G401 (cell line): ENCODE data around the gene C1QTNF3. TPM values are rescaled to one million over a fixed set of nuclear protein-coding genes. Genes with fewer than 3 reads are reported as not detected.
"Not testable (repeated sequence)": the region's sequence is repeated elsewhere in the genome, so short reads cannot be mapped to it uniquely, and the experiment has no call there.

Experiments
- DNase-seq: peaks from one replicate; pipeline ENCODE4 v3.0.0-alpha.2; 2015; ENCODE audit warnings: low spot score
- in situ Hi-C: cut with HindIII; loops from 2 replicates; pipeline ENCODE4 v1.10.0; 2016; ENCODE audit warnings: low sequenced_read_pairs, mixed read lengths
- total RNA-seq: library from RNA; depleted of rRNA; stranded (reverse); fragments of >200 nt; shearing (Covaris generic); gene quantifications from 2 replicates; pipeline ENCODE4 v1.2.3, GENCODE V29; 2014; rRNA removed

Gene C1QTNF3, protein sequence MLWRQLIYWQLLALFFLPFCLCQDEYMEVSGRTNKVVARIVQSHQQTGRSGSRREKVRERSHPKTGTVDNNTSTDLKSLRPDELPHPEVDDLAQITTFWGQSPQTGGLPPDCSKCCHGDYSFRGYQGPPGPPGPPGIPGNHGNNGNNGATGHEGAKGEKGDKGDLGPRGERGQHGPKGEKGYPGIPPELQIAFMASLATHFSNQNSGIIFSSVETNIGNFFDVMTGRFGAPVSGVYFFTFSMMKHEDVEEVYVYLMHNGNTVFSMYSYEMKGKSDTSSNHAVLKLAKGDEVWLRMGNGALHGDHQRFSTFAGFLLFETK
- 0.07 TPM in 1 of 2 replicates, not detected in the other for total RNA-seq

DNA sequence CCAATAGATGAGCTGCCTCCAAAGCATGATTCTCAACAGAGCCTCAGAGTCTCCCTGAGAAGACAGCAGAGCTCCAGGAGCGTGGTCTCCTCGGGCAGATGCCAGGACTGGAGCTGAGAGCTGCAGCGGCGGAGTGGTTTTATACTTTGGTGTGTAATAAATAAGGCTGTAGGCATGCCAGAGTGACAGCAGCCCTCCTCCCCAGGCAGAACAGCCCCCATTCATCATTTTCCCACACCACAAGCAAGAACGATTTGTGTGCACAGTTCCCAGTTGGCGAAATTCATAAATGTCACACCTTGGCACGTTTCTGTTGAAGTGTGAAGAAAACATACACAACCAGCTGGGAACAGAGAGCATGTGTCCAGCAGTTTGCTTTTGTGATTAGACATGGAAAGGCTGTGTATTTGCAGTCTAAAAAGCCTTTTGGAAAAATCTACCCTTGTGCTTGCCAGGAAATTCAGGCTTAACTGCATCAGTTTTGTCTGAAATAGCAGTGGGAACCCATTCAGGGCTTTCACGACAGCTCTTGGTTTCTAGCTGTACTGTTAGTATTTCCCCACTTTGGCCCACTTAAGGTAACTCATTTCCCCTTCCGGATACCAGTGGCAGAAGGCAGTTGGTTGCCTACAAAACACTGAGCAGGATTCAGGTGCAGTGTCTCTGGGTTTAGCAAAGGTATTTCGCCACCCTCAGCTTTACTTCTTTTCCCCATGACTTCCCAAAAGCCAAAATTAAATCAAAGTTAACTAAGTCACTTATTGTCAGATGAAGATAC lies at the start of gene C1QTNF3:
Gene C1QTNF3 (minus strand): TSS at position 115 of the 778 bp plus-strand sequence. CDS start 88 bp downstream, at position 27.
- DNase-seq = peak; percentile 31
- in situ Hi-C loops = no loop called here

DNA sequence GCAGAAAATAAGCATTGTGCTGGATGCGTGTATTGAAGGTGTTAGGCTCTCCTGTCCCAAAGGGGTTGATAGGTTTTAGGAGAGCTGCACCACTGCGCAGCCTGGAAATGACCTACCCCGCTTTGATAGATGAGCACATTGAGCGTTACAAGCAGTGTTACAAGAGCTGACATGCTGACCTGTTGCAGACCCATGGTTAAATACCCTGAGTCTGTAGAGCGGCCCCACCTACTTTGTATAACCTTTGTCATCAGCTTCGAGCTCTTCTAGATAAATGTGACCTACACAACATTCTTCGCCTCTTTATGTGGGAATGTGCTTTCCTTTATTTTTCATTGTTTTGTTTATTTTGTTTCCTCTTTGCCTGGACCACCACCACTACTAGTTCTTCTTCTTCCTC lies 48.0 kb upstream of the C1QTNF3 start:
- in situ Hi-C loops = not testable (repeated sequence)

DNA sequence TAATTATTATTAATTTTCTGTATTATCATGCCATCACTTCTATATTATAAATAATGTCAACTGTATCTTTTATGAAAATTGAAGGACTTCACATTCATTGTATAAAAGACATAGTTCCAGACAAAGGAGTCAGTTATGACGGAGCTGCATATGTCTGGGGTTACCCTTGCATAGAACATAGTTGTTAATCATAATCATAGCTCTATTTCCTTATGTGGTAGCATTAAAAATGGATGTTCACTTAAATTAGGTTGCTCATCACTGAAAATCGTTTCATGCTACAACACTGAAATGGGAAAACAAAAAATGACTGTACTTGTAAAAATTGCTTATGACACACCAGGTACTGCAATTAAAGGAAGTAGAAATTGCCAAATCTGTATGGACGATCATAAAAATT lies 46.8 kb upstream of the C1QTNF3 start:
- in situ Hi-C loops, DNase-seq: not testable (repeated sequence)

More for the DNA sequence above, 48.0 kb upstream of the C1QTNF3 start:
- DNase-seq = not testable (repeated sequence)

DNA sequence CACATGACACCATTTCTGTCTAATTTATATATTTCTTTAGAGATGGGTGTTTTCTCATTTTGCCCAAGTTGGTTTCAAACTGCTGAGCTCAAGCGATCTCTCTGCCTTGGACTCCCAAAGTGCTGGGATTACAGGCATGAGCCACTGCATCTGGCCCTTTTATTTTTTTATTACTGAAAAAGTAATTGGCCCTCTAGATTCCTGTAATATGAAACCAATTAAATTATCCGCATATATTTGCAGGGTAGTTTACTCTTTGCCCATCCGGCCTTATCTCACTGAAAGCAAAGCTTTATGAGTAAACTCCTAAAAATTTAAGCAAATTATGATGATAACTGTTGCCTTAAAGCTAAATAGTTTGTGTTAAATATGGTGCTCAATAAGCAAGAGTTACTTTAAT lies 44.7 kb upstream of the C1QTNF3 start:
- in situ Hi-C loops, DNase-seq: not testable (repeated sequence)

DNA sequence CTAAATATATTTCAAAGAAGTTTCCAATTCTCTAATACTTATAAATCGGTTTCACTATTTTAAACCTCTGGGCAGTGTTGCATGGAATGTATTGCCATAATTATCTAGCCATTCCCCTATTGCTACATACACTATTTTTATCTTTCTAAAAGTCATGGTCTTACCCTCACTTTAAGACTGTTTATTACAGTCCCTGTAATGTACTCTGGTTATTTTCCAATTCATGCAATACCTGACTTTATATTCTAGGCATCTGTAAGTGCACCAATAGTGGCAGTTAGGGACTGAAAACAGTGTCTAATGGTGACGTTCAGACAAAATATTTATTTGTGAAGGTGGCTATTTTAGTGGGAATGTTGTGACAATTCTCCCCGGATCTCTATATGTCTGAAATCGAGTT lies 40.9 kb upstream of the C1QTNF3 start:
- DNase-seq, in situ Hi-C loops: not testable (repeated sequence)

DNA sequence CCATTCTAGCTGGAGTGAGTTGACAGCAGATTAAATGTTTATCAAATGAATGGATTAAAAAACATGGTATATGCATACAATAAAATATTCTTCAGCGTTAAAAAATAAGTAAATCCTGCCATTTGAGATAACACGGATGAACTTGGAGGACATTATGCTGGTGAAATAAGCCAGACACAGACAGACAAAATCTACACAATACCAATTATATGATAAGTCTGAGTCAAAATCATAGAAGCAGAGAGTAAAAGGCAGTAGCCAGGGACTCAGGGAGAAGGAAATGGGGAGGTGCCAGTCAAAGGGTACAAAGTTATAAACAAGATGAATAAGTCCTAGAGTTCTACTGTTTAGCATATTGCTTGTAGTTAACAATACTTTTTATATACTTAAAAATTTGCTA lies 36.5 kb upstream of the C1QTNF3 start:
- in situ Hi-C loops, DNase-seq: not testable (repeated sequence)

DNA sequence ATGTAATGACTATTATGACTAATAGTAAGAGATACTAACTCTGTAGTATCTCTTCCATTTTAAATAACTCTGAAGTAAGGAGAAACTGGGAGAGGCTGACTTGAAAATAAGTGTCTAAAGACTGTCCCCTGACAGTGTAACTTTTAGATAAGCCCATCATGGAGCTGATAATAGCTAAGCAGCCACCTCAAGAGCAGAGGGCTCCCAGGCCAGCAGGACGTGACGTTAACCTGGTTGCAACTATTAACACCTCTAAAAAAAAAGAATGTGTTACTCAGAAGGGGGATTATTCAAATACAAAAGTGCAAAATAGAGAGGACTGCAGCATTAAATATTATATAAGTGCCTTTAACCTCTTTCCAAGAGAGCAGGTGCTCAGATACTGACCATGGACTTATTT lies 34.6 kb upstream of the C1QTNF3 start:
- DNase-seq, in situ Hi-C loops: not testable (repeated sequence)

DNA sequence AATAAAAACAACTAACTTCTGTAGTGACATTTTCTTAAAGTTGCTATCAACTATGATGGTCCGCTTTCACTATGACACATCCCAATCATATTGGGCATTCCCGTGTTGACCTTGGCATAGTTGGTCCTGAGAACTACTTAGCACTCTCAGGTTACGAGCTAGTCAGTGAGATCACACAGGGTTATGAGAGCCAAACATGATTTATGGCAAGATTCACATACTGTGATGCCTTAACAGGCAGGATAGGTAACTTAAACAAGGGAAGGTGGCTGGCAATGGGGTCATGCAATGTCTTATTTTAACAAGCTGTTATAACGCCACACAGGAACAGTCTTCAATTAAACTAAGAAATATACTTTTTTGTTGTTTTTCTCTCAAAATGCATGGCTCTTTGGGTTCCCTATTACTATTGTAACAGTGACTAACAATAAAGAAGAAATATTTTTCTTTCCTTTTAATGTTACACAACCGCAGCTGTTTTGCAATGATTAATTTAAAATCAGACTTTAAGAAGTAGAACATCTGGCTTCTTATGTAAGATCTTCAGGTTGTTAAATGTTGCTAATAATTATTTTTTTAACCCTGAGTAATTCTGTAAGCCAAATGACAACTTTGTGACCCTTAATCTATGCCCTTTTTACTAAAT lies 33.8 kb upstream of the C1QTNF3 start:
- DNase-seq, in situ Hi-C loops: not testable (repeated sequence)

DNA sequence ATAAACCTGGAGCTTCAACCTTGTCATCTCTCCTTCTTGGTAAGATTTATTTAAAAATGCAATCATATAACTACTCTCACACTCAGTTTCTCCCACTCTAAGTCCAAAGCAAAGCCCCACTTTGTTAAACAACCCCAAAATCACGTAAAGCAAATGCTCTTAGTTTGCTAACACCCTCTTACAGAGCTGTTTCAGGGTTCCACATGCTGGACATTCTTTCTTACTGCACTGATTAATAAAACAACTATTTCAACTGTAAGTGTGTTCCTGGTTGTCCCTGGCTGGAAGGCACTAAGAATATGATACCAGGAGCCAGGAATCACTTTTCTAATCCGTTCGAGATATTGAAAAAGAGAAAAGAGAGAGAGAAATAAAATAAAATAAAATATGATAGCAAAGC lies 31.5 kb upstream of the C1QTNF3 start:
- DNase-seq, in situ Hi-C loops: not testable (repeated sequence)

DNA sequence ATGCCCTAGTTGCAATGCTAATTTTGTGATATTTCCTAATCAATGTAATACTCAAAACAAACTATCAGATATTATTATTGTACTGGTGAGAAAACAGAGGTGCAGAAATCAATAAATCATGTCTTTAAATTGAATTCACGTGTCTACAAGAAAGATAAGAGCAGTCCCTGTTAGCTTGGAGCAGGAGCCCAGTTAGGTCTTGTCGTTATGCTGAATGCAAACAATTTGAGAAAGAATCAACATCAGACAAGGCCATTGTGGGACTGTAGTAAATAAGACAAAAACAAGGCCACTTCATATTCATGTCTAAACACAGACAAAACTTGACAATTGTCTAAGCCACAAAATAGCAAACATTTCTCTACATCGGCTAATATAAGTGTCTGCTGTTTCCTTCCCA lies 31.1 kb upstream of the C1QTNF3 start:
- in situ Hi-C loops, DNase-seq: not testable (repeated sequence)

DNA sequence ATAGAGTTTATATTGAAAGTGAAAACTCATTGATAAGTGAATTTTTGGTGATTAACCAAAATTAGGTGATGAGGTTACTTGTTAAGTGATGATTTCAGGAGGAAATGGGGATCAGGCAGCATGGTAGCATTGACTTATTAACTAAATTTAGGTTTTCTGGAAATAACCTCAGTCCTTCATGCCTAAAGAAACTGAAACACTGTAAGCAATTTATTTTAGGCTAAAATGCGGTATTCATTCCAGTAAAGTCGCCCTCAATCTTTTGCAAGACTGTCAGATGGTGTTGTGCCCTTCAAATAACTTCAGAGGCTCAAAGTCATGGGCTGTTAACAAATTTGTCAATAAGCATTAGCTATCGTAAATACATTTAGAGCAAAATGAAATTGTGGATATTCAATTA lies 27.6 kb upstream of the C1QTNF3 start:
- DNase-seq, in situ Hi-C loops: not testable (repeated sequence)

DNA sequence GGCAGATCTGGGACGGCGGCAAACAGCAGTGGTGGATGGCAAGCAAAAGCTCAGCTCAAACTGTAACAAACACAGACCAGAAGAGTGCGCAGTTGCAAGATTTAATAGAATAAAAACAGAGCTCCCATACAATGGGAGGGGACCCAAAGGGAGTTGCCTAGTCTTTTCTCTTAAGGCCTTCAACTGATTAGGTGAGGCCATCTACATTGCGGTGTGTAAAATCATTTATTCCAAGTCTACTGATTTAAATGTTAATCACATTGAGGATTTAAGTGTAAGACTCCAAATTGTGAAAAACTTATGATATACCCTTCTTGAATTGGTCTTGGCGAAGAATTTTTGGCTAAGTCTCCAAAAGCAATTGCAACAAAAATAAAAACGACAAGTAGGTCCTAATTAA lies 21.6 kb upstream of the C1QTNF3 start:
- DNase-seq = no peak
- in situ Hi-C loops = no loop called here

DNA sequence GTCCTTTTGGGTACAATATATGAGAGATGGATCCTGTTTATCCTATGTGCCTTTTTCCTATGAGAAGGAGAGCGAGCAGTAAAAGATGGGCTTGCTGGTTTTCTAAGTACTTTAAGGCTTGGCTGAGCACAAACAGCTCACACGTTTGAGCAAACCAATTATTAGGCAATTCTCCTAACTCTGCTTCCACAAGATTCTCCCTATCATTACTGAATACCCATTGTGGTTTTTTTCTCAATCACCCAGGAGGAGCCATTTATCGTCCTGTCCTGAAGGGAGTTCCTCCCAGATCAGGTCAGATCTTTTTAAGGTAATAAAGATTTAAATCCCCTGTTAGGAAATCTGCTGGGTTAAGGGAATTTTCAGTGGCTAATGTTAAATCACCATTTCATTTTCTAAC lies 19.4 kb upstream of the C1QTNF3 start:
- no peak for DNase-seq
- in situ Hi-C loops = no loop called here

DNA sequence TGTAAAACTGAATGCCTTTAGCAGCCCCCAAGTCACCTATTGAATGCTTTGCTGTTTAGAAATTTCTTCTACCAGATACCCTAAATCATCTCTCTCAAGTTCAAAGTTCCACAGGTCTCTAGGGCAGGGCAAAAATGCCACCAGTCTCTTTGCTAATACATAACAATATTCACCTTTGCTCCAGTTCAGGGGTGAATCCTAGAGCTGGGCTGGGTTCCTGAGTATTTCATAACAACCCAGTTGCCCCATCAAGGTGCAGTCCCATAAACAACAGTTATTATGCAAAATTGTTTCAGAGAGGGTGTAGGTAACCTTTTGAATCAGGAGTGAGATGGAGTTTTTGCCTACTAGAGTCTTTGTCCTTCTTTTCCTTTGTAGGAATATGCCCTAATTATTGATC lies 19.0 kb upstream of the C1QTNF3 start:
- in situ Hi-C loops = no loop called here
- no peak for DNase-seq

DNA sequence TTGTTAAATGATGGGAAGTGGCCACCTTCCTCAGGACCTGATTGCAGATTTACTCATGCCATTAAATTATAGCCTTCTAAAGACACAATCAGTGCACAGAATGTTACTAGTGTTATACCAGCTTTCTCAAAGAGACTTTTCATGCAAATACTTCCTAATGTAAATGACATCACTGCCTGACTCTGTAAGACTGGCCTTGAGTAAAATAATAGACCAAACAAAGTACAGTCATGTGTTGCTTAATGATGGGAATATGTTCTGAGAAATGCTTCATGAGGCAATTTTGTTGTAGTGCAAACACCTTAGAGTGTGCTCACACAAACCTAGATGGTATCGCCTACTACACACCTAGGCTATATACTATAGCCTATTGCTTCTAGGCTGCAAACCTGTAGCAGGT lies 17.0 kb upstream of the C1QTNF3 start:
- in situ Hi-C loops = no loop called here

DNA sequence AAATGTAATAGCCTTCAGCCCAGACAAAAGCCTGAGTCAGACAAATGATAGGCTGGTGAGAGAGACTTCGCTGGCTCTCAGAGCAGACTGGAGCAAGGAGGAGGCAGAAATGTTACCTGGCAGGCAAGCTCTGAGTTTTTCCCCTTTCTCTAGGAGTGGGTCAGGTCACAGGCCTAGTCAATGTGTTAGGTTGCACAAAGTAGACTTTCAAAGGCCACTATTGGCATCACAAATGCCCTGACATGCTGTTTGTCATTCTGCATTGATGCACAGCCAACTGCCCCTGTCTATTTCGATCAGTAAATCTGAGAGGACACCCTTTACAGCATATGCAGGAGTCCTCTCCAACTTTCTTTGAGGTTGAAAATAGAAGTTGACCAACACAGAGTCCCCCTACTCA lies 15.5 kb upstream of the C1QTNF3 start:
- DNase-seq = no peak
- in situ Hi-C loops = no loop called here

More for the DNA sequence above, 17.0 kb upstream of the C1QTNF3 start:
- DNase-seq = no peak

DNA sequence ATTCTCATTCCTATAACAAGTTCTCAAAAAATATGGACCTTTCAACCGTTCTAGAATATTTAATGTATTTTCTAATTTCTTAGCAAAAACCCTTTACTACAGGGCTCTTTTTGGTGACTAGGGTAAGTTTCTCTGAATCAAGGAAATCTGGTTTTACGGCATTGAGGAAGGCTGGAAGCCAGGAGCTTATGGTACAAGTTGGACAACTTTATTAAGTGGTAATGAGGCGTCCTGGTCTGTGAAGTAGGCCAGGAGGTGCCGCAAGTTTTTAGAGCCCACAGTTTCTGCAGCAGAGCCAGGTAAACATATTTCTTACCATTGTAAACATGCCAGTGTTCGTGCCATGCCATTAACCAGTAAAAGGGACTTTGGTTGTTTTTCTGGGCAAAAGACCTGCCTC lies 14.6 kb upstream of the C1QTNF3 start:
- in situ Hi-C loops = no loop called here
- DNase-seq = no peak

DNA sequence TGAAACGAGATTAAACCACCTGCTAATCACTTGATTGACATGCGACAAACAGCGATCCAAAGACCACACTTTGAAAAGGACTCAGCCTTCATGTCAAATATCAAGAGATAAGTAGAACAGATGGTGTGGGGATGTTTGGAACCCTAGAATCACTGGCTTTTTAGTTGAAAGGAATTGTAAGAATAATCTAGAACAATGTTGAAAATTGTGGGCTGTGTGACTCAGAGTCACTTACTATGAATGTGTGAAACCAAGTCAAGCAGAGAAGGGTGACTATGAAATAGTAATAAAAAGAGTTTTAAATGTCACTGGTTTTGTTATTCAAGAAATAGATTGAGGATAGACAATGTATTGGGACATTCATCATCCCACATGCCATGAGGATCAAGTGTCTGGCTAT lies 14.1 kb upstream of the C1QTNF3 start:
- no peak for DNase-seq
- in situ Hi-C loops = no loop called here

DNA sequence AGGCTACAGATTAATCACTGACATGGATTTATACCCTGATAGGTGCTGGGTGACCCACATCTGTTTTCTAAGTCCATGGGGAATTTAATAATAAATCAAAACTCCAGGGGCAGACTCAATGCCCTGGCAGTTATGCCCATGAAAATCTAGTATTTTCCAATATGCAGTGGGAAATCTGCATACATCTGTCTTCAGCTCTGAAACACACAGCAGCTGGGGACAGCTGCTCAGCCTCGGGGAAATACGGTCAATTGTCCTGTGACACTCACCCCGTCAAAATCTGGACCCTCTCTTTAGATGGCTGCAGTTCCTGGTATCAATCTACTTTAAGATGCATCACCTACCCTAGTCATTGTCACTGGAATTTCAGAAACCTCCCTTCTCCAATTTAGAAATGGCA lies 12.7 kb upstream of the C1QTNF3 start:
- no peak for DNase-seq
- in situ Hi-C loops = no loop called here

DNA sequence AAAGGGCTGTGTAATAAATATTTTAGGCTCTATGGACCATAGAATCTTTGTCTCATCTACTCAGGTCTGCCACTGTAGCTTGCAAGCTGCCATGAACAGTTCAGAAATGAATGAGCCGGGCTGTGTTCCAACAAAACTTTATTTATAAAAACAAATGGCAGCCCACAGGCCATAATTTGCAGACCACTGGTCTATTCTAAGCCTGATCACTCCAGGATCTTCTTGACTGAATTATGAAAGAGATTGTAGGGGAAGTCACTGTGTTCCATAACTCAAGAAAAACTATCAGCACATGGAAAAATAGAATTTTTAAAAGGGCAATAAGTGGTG lies 11.4 kb upstream of the C1QTNF3 start:
- in situ Hi-C loops = no loop called here
- DNase-seq = no peak
